Measurements from ENCODE around the gene PTTG1IP. TPM values are rescaled to one million over a fixed set of nuclear protein-coding genes. Genes with fewer than 3 reads are reported as not detected.
A peak's percentile ranks its signal among the peaks of the same experiment; 100 is the strongest.

PTTG1IP gene
- total RNA-seq (2014; rRNA removed; shearing (Covaris generic)) (38.3 and 38.9 TPM in 2 replicates), total RNA-seq (2022) (56.3 and 58.1 TPM in 2 replicates), Bru-seq, nascent RNA (percentile 66 among the genes with signal in this experiment), BruChase-seq, experiment 1, labeled RNA remaining after a 6-hour chase (percentile 88 among the genes with signal in this experiment), BruChase-seq, experiment 2, labeled RNA remaining after a 2-hour chase (percentile 87 among the genes with signal in this experiment)
- long read RNA-seq, transcript PTTG1IP-201 (6 exons, 2,760 nt), result major isoform, 74 of 95 reads
- long read RNA-seq, partial matches to known transcripts, result 4 of 95 reads
- long read RNA-seq, other reads (novel, unspliced or antisense), result 17 of 95 reads

- intact Hi-C loops (cut with micrococcal nuclease; ENCODE audit: unreplicated experiment), result loop anchor here (2.0 kb wide), 2 partner anchors 65 to 73 kb away; partner anchors contain the start of gene UBE2G2
- Histone ChIP-seq H3K4me1 (ENCODE audit: insufficient read depth, low read length, poor library complexity, severe bottlenecking) (peaks cover 30% of the 10 kb centered on the region), H2AFZ (ENCODE audit: low read length) (peak within 1 kb of the TSS; percentile 86; the same call in 1 of the 2 replicates), H3K79me2 (ENCODE audit: insufficient read depth, low read depth, low read length) (peaks cover 18% of the 10 kb centered on the region; the same call in 1 of the 2 replicates), H3K27ac (ENCODE audit: low read depth, low read length, poor library complexity, severe bottlenecking) (peak within 1 kb of the TSS; percentile 20), H4K20me1 (ENCODE audit: insufficient read depth, low read length) (peaks cover 12% of the 10 kb centered on the region; the same call in 1 of the 2 replicates), H3K9me2 (ENCODE audit: insufficient read depth, low read length) (no peaks in the 10 kb centered on the region), H3K9me3 (ENCODE audit: low read length) (no peaks in the 10 kb centered on the region), H3K36me3 (ENCODE audit: insufficient read depth, low read length) (no peaks in the 10 kb centered on the region), H3K4me2 (ENCODE audit: low read length) (peak within 1 kb of the TSS; percentile 89), H3K4me3 (ENCODE audit: low read depth, low read length, poor library complexity, severe bottlenecking) (peak within 1 kb of the TSS; percentile 81)
- ChIA-PET CTCF (ENCODE audit: unreplicated experiment) (interaction anchor here (0.6 to 1.0 kb wide), 3 partner anchors 40 to 237 kb away, joined by 3 read pairs; no protein-coding TSS in a partner anchor), POLR2A (interaction anchor here (0.6 to 1.0 kb wide), 7 partner anchors 23 to 80 kb away, joined by 3 to 5 read pairs (median 3); partner anchors contain the start of gene SLX9)
- no peak for TF ChIP-seq EZH2phosphoT487 (IDR thresholded peaks at IDR 0.05; ENCODE audit: borderline replicate concordance, low read depth, low read length)
- TF ChIP-seq, protein P1, sequence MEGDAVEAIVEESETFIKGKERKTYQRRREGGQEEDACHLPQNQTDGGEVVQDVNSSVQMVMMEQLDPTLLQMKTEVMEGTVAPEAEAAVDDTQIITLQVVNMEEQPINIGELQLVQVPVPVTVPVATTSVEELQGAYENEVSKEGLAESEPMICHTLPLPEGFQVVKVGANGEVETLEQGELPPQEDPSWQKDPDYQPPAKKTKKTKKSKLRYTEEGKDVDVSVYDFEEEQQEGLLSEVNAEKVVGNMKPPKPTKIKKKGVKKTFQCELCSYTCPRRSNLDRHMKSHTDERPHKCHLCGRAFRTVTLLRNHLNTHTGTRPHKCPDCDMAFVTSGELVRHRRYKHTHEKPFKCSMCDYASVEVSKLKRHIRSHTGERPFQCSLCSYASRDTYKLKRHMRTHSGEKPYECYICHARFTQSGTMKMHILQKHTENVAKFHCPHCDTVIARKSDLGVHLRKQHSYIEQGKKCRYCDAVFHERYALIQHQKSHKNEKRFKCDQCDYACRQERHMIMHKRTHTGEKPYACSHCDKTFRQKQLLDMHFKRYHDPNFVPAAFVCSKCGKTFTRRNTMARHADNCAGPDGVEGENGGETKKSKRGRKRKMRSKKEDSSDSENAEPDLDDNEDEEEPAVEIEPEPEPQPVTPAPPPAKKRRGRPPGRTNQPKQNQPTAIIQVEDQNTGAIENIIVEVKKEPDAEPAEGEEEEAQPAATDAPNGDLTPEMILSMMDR (conservative IDR thresholded peaks at IDR 0.05; ENCODE audit: low read length), result no peak
- BruUV-seq (replicated peaks), result no TSS peak
- peak; percentile 98 for DNase-seq (ENCODE audit: low spot score)
These were observed at the start of gene PTTG1IP for GRCh38 chr21:44873356-44874239. Gene PTTG1IP (minus strand): TSS chr21:44873690. CDS start chr21:44873616, 74 bp downstream.

GRCh38 chr21:44921928-44922327 is 48.4 kb upstream of the PTTG1IP start:
- Histone ChIP-seq H3K4me1 (ENCODE audit: insufficient read depth, low read length, poor library complexity, severe bottlenecking) (peaks cover 20% of the 10 kb centered on the region), H3K4me2 (ENCODE audit: low read length) (no peak overlapping the region), H3K9me2 (ENCODE audit: insufficient read depth, low read length) (no peaks in the 10 kb centered on the region), H4K20me1 (ENCODE audit: insufficient read depth, low read length) (no peaks in the 10 kb centered on the region), H3K27ac (ENCODE audit: low read depth, low read length, poor library complexity, severe bottlenecking) (no peak overlapping the region), H3K9me3 (ENCODE audit: low read length) (no peaks in the 10 kb centered on the region), H3K79me2 (ENCODE audit: insufficient read depth, low read depth, low read length) (no peaks in the 10 kb centered on the region), H3K4me3 (ENCODE audit: low read depth, low read length, poor library complexity, severe bottlenecking) (no peak overlapping the region), H2AFZ (ENCODE audit: low read length) (no peak overlapping the region), H3K36me3 (ENCODE audit: insufficient read depth, low read length) (no peaks in the 10 kb centered on the region)
- CTCF ChIA-PET (ENCODE audit: unreplicated experiment), result no interaction called here
- TF ChIP-seq, protein P1 (conservative IDR thresholded peaks at IDR 0.05; ENCODE audit: low read length), result no peak
- no peak for TF ChIP-seq EZH2phosphoT487 (IDR thresholded peaks at IDR 0.05; ENCODE audit: borderline replicate concordance, low read depth, low read length)
- DNase-seq (ENCODE audit: low spot score), result no peak
- intact Hi-C loops (cut with micrococcal nuclease; ENCODE audit: unreplicated experiment), result no loop called here
- BruUV-seq (replicated peaks), result no TSS peak
- POLR2A ChIA-PET, result no interaction called here

Measured in OCI-LY7 (cell line).